Glomerular visceral epithelial cell (primary cell): ENCODE data around the gene GALNT9.
"Not testable (repeated sequence)": the region's sequence is repeated elsewhere in the genome, so short reads cannot be mapped to it uniquely, and the experiment has no call there.

Experiments
- DNase-seq: peaks from one replicate; pipeline ENCODE4 v3.0.0-alpha.2; 2016; ENCODE audit errors: extremely low spot score

The GALNT9 gene

GRCh38 chr12:132265822-132266221 lies 63.6 kb downstream of the GALNT9 start:
- not testable (repeated sequence) for DNase-seq

GRCh38 chr12:132265056-132265800 lies 64.2 kb downstream of the GALNT9 start:
- no peak for DNase-seq

- DNase-seq, result no peak
Observed at GRCh38 chr12:132264086-132265010, 65.0 kb downstream of the GALNT9 start.

GRCh38 chr12:132263451-132264049 lies 65.8 kb downstream of the GALNT9 start:
- no peak for DNase-seq

- no peak for DNase-seq
Observed at GRCh38 chr12:132263061-132263360, 66.4 kb downstream of the GALNT9 start.

- no peak for DNase-seq
Observed at GRCh38 chr12:132262256-132263060, 66.9 kb downstream of the GALNT9 start.

GRCh38 chr12:132261328-132262138 lies 67.9 kb downstream of the GALNT9 start:
- DNase-seq, result no peak

GRCh38 chr12:132260721-132261120 lies 68.7 kb downstream of the GALNT9 start:
- DNase-seq, result no peak

- no peak for DNase-seq
Observed at GRCh38 chr12:132259872-132260695, 69.3 kb downstream of the GALNT9 start.

GRCh38 chr12:132259364-132259871 lies 70.0 kb downstream of the GALNT9 start:
- peak; percentile 27 for DNase-seq

GRCh38 chr12:132258543-132258942 lies 70.8 kb downstream of the GALNT9 start:
- no peak for DNase-seq

- no peak for DNase-seq
Observed at GRCh38 chr12:132257955-132258490, 71.4 kb downstream of the GALNT9 start.

- no peak for DNase-seq
Observed at GRCh38 chr12:132257206-132257954, 72.0 kb downstream of the GALNT9 start.

- no peak for DNase-seq
Observed at GRCh38 chr12:132256646-132257045, 72.7 kb downstream of the GALNT9 start.

- DNase-seq, result no peak
Observed at GRCh38 chr12:132255642-132256041, 73.7 kb downstream of the GALNT9 start.

- DNase-seq, result no peak
Observed at GRCh38 chr12:132253698-132254480, 75.5 kb downstream of the GALNT9 start.

GRCh38 chr12:132252981-132253380 lies 76.4 kb downstream of the GALNT9 start:
- not testable (repeated sequence) for DNase-seq
